IPS-18a (cell line): ENCODE measurements around the gene EMC10.
"Not testable (repeated sequence)": the region's sequence is repeated elsewhere in the genome, so short reads cannot be mapped to it uniquely, and the experiment has no call there.

Source experiments
- H3K27ac ChIP-seq: one replicate; pipeline ENCODE4 v1.5.1; 2013; ENCODE audit warnings: low read length
- H3K27me3 ChIP-seq: one replicate; pipeline ENCODE4 v1.6.1; 2013; ENCODE audit warnings: mild to moderate bottlenecking, low read length; ENCODE audit not compliant: control insufficient read depth, insufficient read depth
- H3K36me3 ChIP-seq: one replicate; pipeline ENCODE4 v1.6.1; 2013; ENCODE audit warnings: low read depth, low read length; ENCODE audit not compliant: control insufficient read depth
- H3K4me1 ChIP-seq: one replicate; pipeline ENCODE4 v1.6.1; 2013; ENCODE audit warnings: low read depth, low read length; ENCODE audit not compliant: control insufficient read depth
- H3K4me3 ChIP-seq: one replicate; pipeline ENCODE4 v1.5.1; 2013; ENCODE audit warnings: low read length
- H3K9ac ChIP-seq: one replicate; pipeline ENCODE4 v1.6.1; 2013; ENCODE audit warnings: mild to moderate bottlenecking, low read length, moderate library complexity
- H3K9me3 ChIP-seq: one replicate; pipeline ENCODE4 v1.6.1; 2013; ENCODE audit warnings: low read depth, low read length; ENCODE audit not compliant: control insufficient read depth

Gene EMC10

DNA sequence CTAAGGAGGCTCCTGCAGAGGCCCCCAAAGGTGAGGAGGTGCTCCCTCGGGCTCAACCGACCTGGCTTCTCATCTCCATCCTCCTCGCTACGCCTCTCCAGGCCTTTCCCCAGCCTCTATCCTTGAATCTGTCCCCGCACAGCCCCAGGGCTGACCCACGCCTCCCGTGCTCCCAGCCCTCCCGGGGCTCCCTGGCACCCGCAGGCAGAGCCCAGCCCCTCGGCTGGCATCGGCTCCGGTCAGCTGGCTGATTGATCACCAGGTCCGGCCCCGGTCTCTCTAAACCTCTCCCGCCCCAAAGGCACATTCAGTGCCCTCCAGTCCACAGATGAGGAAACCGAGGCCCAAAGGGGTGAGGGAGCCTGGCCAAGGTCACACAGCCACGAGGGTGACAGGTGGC lies 41.1 kb upstream of the EMC10 start:
- H3K27me3 ChIP-seq = peaks cover 7% of the 10 kb centered on the region
- no peaks in the 10 kb centered on the region for H3K4me1 ChIP-seq
- no peaks in the 10 kb centered on the region for H3K36me3 ChIP-seq
- H3K27ac ChIP-seq = no peak overlapping the region
- H3K9ac ChIP-seq = no peak overlapping the region
- H3K4me3 ChIP-seq = no peak overlapping the region
- H3K9me3 ChIP-seq = no peaks in the 10 kb centered on the region

DNA sequence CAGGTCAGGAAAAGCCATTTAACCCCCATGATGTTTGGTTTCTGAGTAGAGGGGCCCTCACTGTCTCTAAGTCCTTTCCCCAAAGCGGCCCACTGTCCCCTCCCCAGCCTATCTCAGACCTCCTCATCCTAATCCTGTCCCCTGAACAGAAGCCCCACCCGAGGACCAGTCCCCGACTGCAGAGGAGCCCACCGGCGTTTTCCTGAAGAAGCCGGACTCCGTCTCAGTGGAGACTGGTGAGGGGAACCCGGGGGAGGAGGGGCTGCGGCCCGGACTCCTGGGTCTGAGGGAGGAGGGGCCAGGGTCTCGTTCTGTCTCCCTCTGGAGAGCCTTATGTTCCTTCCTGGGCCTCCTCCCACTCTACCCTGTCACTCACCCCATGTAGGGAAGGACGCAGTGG lies 40.7 kb upstream of the EMC10 start:
- Histone ChIP-seq H3K27me3 (peaks cover 4% of the 10 kb centered on the region), H3K27ac (no peak overlapping the region), H3K9ac (no peak overlapping the region), H3K4me3 (no peak overlapping the region), H3K36me3 (no peaks in the 10 kb centered on the region), H3K9me3 (no peaks in the 10 kb centered on the region), H3K4me1 (no peaks in the 10 kb centered on the region)

DNA sequence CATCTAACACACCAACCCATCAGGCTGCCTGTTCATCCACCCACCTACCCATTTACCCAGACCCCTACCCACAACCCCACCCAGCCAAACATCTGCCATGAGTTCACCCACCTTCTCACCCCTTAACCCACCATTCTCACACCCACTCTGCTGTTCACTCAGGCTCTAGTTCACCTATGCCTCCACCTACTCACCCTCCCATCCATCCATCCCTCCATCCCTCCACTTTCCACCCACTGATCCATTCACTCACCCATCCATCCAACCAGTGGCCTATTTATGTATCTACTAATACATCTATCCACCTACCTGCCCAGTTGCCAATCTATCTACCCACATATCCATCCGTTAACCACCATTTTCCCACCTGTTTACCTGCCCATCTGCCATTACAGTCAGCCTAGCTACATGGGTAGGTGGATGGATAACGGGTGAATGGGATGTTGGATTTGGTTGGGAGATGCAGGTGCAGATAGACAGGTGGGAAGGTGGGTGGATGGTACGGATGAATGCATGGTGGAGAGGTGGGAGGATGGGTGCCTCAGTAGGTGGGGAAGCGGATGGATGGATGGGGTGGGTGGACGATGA lies 38.4 kb upstream of the EMC10 start:
- no peak overlapping the region for H3K27ac ChIP-seq
- no peaks in the 10 kb centered on the region for H3K4me1 ChIP-seq
- H3K4me3 ChIP-seq = no peak overlapping the region
- H3K9ac ChIP-seq = no peak overlapping the region
- no peaks in the 10 kb centered on the region for H3K36me3 ChIP-seq
- H3K27me3 ChIP-seq = no peaks in the 10 kb centered on the region
- no peaks in the 10 kb centered on the region for H3K9me3 ChIP-seq

GRCh38 chr19:50439130-50439529 lies 37.2 kb upstream of the EMC10 start:
- H3K27ac ChIP-seq, H3K36me3 ChIP-seq, H3K9ac ChIP-seq, H3K27me3 ChIP-seq, H3K4me3 ChIP-seq, H3K9me3 ChIP-seq, H3K4me1 ChIP-seq: not testable (repeated sequence)

- H3K4me3 ChIP-seq = no peak overlapping the region
- no peaks in the 10 kb centered on the region for H3K36me3 ChIP-seq
- no peaks in the 10 kb centered on the region for H3K27me3 ChIP-seq
- H3K4me1 ChIP-seq = no peaks in the 10 kb centered on the region
- H3K27ac ChIP-seq = no peak overlapping the region
- no peaks in the 10 kb centered on the region for H3K9me3 ChIP-seq
- no peak overlapping the region for H3K9ac ChIP-seq
Observed at GRCh38 chr19:50444059-50444458, 32.2 kb upstream of the EMC10 start.

DNA sequence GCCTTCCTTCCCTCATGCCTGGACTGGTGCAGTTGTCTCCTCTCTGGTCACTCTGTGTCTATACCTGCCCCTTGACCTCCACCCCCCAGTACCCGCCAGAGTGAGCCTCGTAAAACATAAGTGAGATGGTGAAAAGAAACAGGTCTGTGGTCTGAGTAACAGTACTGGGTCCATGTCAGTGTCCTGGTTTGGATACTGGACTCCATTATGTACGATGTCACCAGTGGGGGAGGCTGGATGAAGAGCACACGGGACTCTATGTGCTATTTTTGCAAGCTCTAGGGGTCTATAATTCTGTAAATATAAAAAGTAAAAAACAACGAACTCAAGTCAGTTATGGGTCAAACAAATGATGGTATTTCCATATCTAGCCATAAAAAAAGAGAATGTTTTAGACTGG lies 29.3 kb upstream of the EMC10 start:
- no peak overlapping the region for H3K4me3 ChIP-seq
- H3K4me1 ChIP-seq = no peaks in the 10 kb centered on the region
- no peak overlapping the region for H3K27ac ChIP-seq
- H3K9ac ChIP-seq = no peak overlapping the region
- no peaks in the 10 kb centered on the region for H3K27me3 ChIP-seq
- H3K9me3 ChIP-seq = no peaks in the 10 kb centered on the region
- no peaks in the 10 kb centered on the region for H3K36me3 ChIP-seq

- Histone ChIP-seq H3K4me3 (no peak overlapping the region), H3K36me3 (no peaks in the 10 kb centered on the region), H3K9me3 (no peaks in the 10 kb centered on the region), H3K4me1 (no peaks in the 10 kb centered on the region), H3K27me3 (no peaks in the 10 kb centered on the region), H3K27ac (no peak overlapping the region), H3K9ac (no peak overlapping the region)
Observed at GRCh38 chr19:50447750-50448149, 28.6 kb upstream of the EMC10 start.

- no peaks in the 10 kb centered on the region for H3K4me1 ChIP-seq
- no peak overlapping the region for H3K9ac ChIP-seq
- no peaks in the 10 kb centered on the region for H3K27me3 ChIP-seq
- no peak overlapping the region for H3K4me3 ChIP-seq
- H3K36me3 ChIP-seq = no peaks in the 10 kb centered on the region
- H3K27ac ChIP-seq = no peak overlapping the region
- H3K9me3 ChIP-seq = no peaks in the 10 kb centered on the region
Observed at GRCh38 chr19:50449236-50449899, 26.9 kb upstream of the EMC10 start.

DNA sequence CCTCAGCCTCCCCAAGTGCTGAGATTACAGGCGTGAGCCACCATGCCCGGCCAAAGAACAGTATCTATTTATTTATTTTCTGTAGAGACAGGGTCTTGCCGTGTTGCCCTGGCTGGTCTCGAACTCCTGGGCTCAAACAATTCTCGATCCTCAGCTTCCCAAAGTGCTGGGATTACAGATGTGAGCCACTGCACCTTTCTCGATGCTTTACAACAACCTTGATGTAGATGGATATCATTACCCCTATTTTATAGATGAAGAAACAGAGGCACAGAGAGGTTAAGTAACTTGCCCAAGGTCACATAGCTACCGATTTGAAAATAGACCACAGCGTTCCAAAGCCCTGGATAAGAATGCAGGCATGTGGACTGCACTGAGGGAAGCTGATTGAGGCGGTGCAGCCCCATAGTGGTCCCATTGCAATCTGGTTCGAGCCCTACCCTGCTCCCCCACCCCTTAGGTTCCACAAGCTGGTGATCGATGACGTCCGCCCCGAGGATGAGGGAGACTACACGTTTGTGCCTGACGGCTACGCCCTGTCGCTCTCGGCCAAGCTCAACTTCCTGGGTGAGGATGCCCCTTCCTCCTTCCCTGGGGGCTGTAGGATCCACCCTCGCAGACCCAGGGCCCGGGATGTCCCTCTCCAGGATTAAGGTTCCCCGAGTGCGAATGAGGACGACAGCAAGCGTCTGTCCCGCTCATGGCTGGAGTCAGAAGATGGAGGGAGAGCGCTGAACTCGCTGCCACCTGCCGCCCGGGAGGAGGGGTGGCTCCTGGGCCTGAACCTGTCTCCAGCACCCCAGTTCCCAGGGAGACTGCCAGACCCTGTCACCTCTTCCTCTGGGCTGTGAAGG lies 25.7 kb upstream of the EMC10 start:
- H3K27ac ChIP-seq = no peak overlapping the region
- H3K9ac ChIP-seq = no peak overlapping the region
- no peak overlapping the region for H3K4me3 ChIP-seq
- no peaks in the 10 kb centered on the region for H3K9me3 ChIP-seq
- no peaks in the 10 kb centered on the region for H3K4me1 ChIP-seq
- H3K36me3 ChIP-seq = no peaks in the 10 kb centered on the region
- no peaks in the 10 kb centered on the region for H3K27me3 ChIP-seq

- no peaks in the 10 kb centered on the region for H3K4me1 ChIP-seq
- no peak overlapping the region for H3K9ac ChIP-seq
- H3K27ac ChIP-seq = no peak overlapping the region
- no peaks in the 10 kb centered on the region for H3K36me3 ChIP-seq
- no peak overlapping the region for H3K4me3 ChIP-seq
- no peaks in the 10 kb centered on the region for H3K27me3 ChIP-seq
- no peaks in the 10 kb centered on the region for H3K9me3 ChIP-seq
Observed at GRCh38 chr19:50451223-50451534, 25.1 kb upstream of the EMC10 start.

DNA sequence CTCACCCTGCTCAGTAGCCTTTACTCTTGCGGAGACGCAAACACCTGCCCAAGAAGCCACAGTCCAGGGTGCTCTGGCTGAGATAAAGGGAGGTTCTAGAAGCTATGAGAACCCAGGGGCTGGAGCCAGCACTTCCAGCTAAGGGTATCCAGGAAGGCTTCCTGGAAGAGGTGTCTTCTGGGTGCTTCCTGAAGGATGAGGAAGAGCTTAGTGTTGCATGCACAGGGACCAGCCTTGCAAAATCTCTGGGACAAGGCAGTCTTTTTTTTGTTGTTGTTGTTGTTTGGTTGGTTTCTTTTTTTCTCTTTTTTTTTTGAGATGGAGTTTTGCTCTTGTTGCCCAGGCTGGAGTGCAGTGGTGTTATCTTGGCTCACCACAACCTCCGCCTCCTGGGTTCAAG lies 23.1 kb upstream of the EMC10 start:
- Histone ChIP-seq H3K9me3 (no peaks in the 10 kb centered on the region), H3K9ac (no peak overlapping the region), H3K27ac (no peak overlapping the region), H3K36me3 (no peaks in the 10 kb centered on the region), H3K27me3 (no peaks in the 10 kb centered on the region), H3K4me3 (no peak overlapping the region), H3K4me1 (no peaks in the 10 kb centered on the region)

GRCh38 chr19:50455992-50456391 lies 20.3 kb upstream of the EMC10 start:
- Histone ChIP-seq H3K4me3 (no peak overlapping the region), H3K27me3 (no peaks in the 10 kb centered on the region), H3K36me3 (no peaks in the 10 kb centered on the region), H3K4me1 (no peaks in the 10 kb centered on the region), H3K9me3 (no peaks in the 10 kb centered on the region), H3K27ac (no peak overlapping the region), H3K9ac (no peak overlapping the region)
